ENCODE data around the gene JHY. TPM values are rescaled to one million over a fixed set of nuclear protein-coding genes. Genes with fewer than 3 reads are reported as not detected.

JHY gene
- total and polyA plus RNA-seq, 4 experiments from 2014 or later, result 1.5 to 5.4 (median 4.6) TPM

Other genes with a start within 250 kb of the JHY start
- 10 to 100 TPM; 26.6 to 30.9 TPM for gene UBASH3B, start 227.0 kb upstream of the JHY start, total RNA-seq
- gene UBASH3B, start 227.0 kb upstream of the JHY start, polyA plus RNA-seq, result 10 to 100 TPM in 1 of 2 donors, 1 to 10 TPM in 1; 6.7 to 13.9 TPM
- gene CRTAM, start 44.3 kb upstream of the JHY start, total RNA-seq, result under 1 TPM; 0.38 to 0.44 TPM
- 1 to 10 TPM in 1 of 2 donors, under 1 TPM in 1; 0.30 to 2.1 TPM for gene CRTAM, start 44.3 kb upstream of the JHY start, polyA plus RNA-seq
- not detected for gene BSX, start 99.1 kb downstream of the JHY start, total RNA-seq
- not detected for gene BSX, start 99.1 kb downstream of the JHY start, polyA plus RNA-seq
- 100 to 1,000 TPM; 809 to 852 TPM for gene HSPA8, start 179.4 kb downstream of the JHY start, total RNA-seq
- 1,000 to 10,000 TPM; 1,622 to 1,778 TPM for gene HSPA8, start 179.4 kb downstream of the JHY start, polyA plus RNA-seq

Measured in CD4-positive, alpha-beta memory T cell (primary cell).